ENCODE measurements around the gene COL27A1.

Gene COL27A1

GRCh38 chr9:114311571-114312512 lies 156.5 kb downstream of the COL27A1 start:
- no peak overlapping the region for H3K27ac ChIP-seq (ENCODE audit: low read length)

GRCh38 chr9:114312513-114312875 lies 157.2 kb downstream of the COL27A1 start:
- Histone ChIP-seq H3K9ac (ENCODE audit: low read length) (no peak overlapping the region), H3K9me3 (ENCODE audit: control insufficient read depth, low read depth, low read length) (no peaks in the 10 kb centered on the region), H3K27me3 (ENCODE audit: control insufficient read depth, insufficient read depth, low read length) (no peaks in the 10 kb centered on the region), H3K4me3 (ENCODE audit: low read length) (no peak overlapping the region), H3K27ac (ENCODE audit: low read length) (no peak overlapping the region), H3K4me1 (ENCODE audit: control insufficient read depth, low read depth, low read length) (no peaks in the 10 kb centered on the region), H3K36me3 (ENCODE audit: control insufficient read depth, low read depth, low read length) (no peaks in the 10 kb centered on the region)

More at GRCh38 chr9:114311571-114312512, 156.5 kb downstream of the COL27A1 start:
- Histone ChIP-seq H3K9ac (ENCODE audit: low read length) (no peak overlapping the region), H3K4me1 (ENCODE audit: control insufficient read depth, low read depth, low read length) (no peaks in the 10 kb centered on the region), H3K27me3 (ENCODE audit: control insufficient read depth, insufficient read depth, low read length) (no peaks in the 10 kb centered on the region), H3K4me3 (ENCODE audit: low read length) (no peak overlapping the region), H3K36me3 (ENCODE audit: control insufficient read depth, low read depth, low read length) (no peaks in the 10 kb centered on the region), H3K9me3 (ENCODE audit: control insufficient read depth, low read depth, low read length) (no peaks in the 10 kb centered on the region)

- Histone ChIP-seq H3K27ac (ENCODE audit: low read length) (no peak overlapping the region), H3K4me1 (ENCODE audit: control insufficient read depth, low read depth, low read length) (no peaks in the 10 kb centered on the region), H3K36me3 (ENCODE audit: control insufficient read depth, low read depth, low read length) (no peaks in the 10 kb centered on the region)
Measured at GRCh38 chr9:114313186-114313585, 157.8 kb downstream of the COL27A1 start.

GRCh38 chr9:114314256-114314867 lies 159.0 kb downstream of the COL27A1 start:
- Histone ChIP-seq H3K27ac (ENCODE audit: low read length) (no peak overlapping the region), H3K4me3 (ENCODE audit: low read length) (no peak overlapping the region), H3K27me3 (ENCODE audit: control insufficient read depth, insufficient read depth, low read length) (no peaks in the 10 kb centered on the region), H3K9me3 (ENCODE audit: control insufficient read depth, low read depth, low read length) (no peaks in the 10 kb centered on the region), H3K9ac (ENCODE audit: low read length) (no peak overlapping the region), H3K36me3 (ENCODE audit: control insufficient read depth, low read depth, low read length) (no peaks in the 10 kb centered on the region), H3K4me1 (ENCODE audit: control insufficient read depth, low read depth, low read length) (no peaks in the 10 kb centered on the region)

More at GRCh38 chr9:114313186-114313585, 157.8 kb downstream of the COL27A1 start:
- no peak overlapping the region for H3K9ac ChIP-seq (ENCODE audit: low read length)
- no peaks in the 10 kb centered on the region for H3K27me3 ChIP-seq (ENCODE audit: control insufficient read depth, insufficient read depth, low read length)
- no peaks in the 10 kb centered on the region for H3K9me3 ChIP-seq (ENCODE audit: control insufficient read depth, low read depth, low read length)
- H3K4me3 ChIP-seq (ENCODE audit: low read length) = no peak overlapping the region

GRCh38 chr9:114314881-114315722 lies 159.8 kb downstream of the COL27A1 start:
- Histone ChIP-seq H3K4me1 (ENCODE audit: control insufficient read depth, low read depth, low read length) (no peaks in the 10 kb centered on the region), H3K9ac (ENCODE audit: low read length) (no peak overlapping the region), H3K4me3 (ENCODE audit: low read length) (no peak overlapping the region), H3K27me3 (ENCODE audit: control insufficient read depth, insufficient read depth, low read length) (no peaks in the 10 kb centered on the region), H3K27ac (ENCODE audit: low read length) (no peak overlapping the region), H3K36me3 (ENCODE audit: control insufficient read depth, low read depth, low read length) (no peaks in the 10 kb centered on the region), H3K9me3 (ENCODE audit: control insufficient read depth, low read depth, low read length) (no peaks in the 10 kb centered on the region)

- no peaks in the 10 kb centered on the region for H3K9me3 ChIP-seq (ENCODE audit: control insufficient read depth, low read depth, low read length)
- H3K27me3 ChIP-seq (ENCODE audit: control insufficient read depth, insufficient read depth, low read length) = no peaks in the 10 kb centered on the region
- H3K27ac ChIP-seq (ENCODE audit: low read length) = no peak overlapping the region
- H3K36me3 ChIP-seq (ENCODE audit: control insufficient read depth, low read depth, low read length) = no peaks in the 10 kb centered on the region
- H3K9ac ChIP-seq (ENCODE audit: low read length) = no peak overlapping the region
- no peak overlapping the region for H3K4me3 ChIP-seq (ENCODE audit: low read length)
- H3K4me1 ChIP-seq (ENCODE audit: control insufficient read depth, low read depth, low read length) = no peaks in the 10 kb centered on the region
Measured at GRCh38 chr9:114315723-114316363, 160.5 kb downstream of the COL27A1 start.

GRCh38 chr9:114316605-114317230 lies 161.4 kb downstream of the COL27A1 start:
- H3K4me3 ChIP-seq (ENCODE audit: low read length) = no peak overlapping the region
- no peaks in the 10 kb centered on the region for H3K36me3 ChIP-seq (ENCODE audit: control insufficient read depth, low read depth, low read length)
- H3K27ac ChIP-seq (ENCODE audit: low read length) = no peak overlapping the region
- no peak overlapping the region for H3K9ac ChIP-seq (ENCODE audit: low read length)
- H3K4me1 ChIP-seq (ENCODE audit: control insufficient read depth, low read depth, low read length) = no peaks in the 10 kb centered on the region
- H3K27me3 ChIP-seq (ENCODE audit: control insufficient read depth, insufficient read depth, low read length) = no peaks in the 10 kb centered on the region
- H3K9me3 ChIP-seq (ENCODE audit: control insufficient read depth, low read depth, low read length) = no peaks in the 10 kb centered on the region

- H3K4me3 ChIP-seq (ENCODE audit: low read length) = no peak overlapping the region
- H3K4me1 ChIP-seq (ENCODE audit: control insufficient read depth, low read depth, low read length) = no peaks in the 10 kb centered on the region
- H3K9ac ChIP-seq (ENCODE audit: low read length) = no peak overlapping the region
- no peak overlapping the region for H3K27ac ChIP-seq (ENCODE audit: low read length)
- no peaks in the 10 kb centered on the region for H3K36me3 ChIP-seq (ENCODE audit: control insufficient read depth, low read depth, low read length)
- no peaks in the 10 kb centered on the region for H3K27me3 ChIP-seq (ENCODE audit: control insufficient read depth, insufficient read depth, low read length)
- no peaks in the 10 kb centered on the region for H3K9me3 ChIP-seq (ENCODE audit: control insufficient read depth, low read depth, low read length)
Measured at GRCh38 chr9:114317665-114318357, 162.5 kb downstream of the COL27A1 start.

- Histone ChIP-seq H3K27ac (ENCODE audit: low read length) (no peak overlapping the region), H3K9me3 (ENCODE audit: control insufficient read depth, low read depth, low read length) (no peaks in the 10 kb centered on the region), H3K27me3 (ENCODE audit: control insufficient read depth, insufficient read depth, low read length) (no peaks in the 10 kb centered on the region), H3K9ac (ENCODE audit: low read length) (no peak overlapping the region), H3K4me1 (ENCODE audit: control insufficient read depth, low read depth, low read length) (no peaks in the 10 kb centered on the region), H3K4me3 (ENCODE audit: low read length) (no peak overlapping the region), H3K36me3 (ENCODE audit: control insufficient read depth, low read depth, low read length) (no peaks in the 10 kb centered on the region)
Measured at GRCh38 chr9:114318416-114318815, 163.1 kb downstream of the COL27A1 start.

- H3K4me3 ChIP-seq (ENCODE audit: low read length) = no peak overlapping the region
- H3K27me3 ChIP-seq (ENCODE audit: control insufficient read depth, insufficient read depth, low read length) = no peaks in the 10 kb centered on the region
- H3K27ac ChIP-seq (ENCODE audit: low read length) = no peak overlapping the region
- H3K9ac ChIP-seq (ENCODE audit: low read length) = no peak overlapping the region
- H3K4me1 ChIP-seq (ENCODE audit: control insufficient read depth, low read depth, low read length) = no peaks in the 10 kb centered on the region
- no peaks in the 10 kb centered on the region for H3K9me3 ChIP-seq (ENCODE audit: control insufficient read depth, low read depth, low read length)
- no peaks in the 10 kb centered on the region for H3K36me3 ChIP-seq (ENCODE audit: control insufficient read depth, low read depth, low read length)
Measured at GRCh38 chr9:114319147-114319546, 163.8 kb downstream of the COL27A1 start.

Measured in iPS-18a (cell line).